HG03139 (cell line): ENCODE data around the gene OTC.

ENCODE experiments used
- ATAC-seq: cut with Tn5 transposase; IDR thresholded peaks from one replicate; pipeline ENCODE4 v1.9.1; 2021; ENCODE audit not compliant: unreplicated experiment

Gene OTC

GRCh38 chrX:38356401-38356800, 4.0 kb downstream of the OTC start:
- no peak for ATAC-seq

- no peak for ATAC-seq
Observed at GRCh38 chrX:38357747-38358673, 5.6 kb downstream of the OTC start.

GRCh38 chrX:38363046-38363445, 10.6 kb downstream of the OTC start:
- no peak for ATAC-seq

- no peak for ATAC-seq
Observed at GRCh38 chrX:38365954-38366353, 13.6 kb downstream of the OTC start.

- ATAC-seq, result no peak
Observed at GRCh38 chrX:38368774-38369173, 16.4 kb downstream of the OTC start.

- ATAC-seq, result no peak
Observed at GRCh38 chrX:38371641-38372040, 19.2 kb downstream of the OTC start.

- ATAC-seq, result no peak
Observed at GRCh38 chrX:38374431-38374830, 22.0 kb downstream of the OTC start.

- ATAC-seq, result no peak
Observed at GRCh38 chrX:38375891-38376290, 23.5 kb downstream of the OTC start.

- no peak for ATAC-seq
Observed at GRCh38 chrX:38376747-38377146, 24.3 kb downstream of the OTC start.

- no peak for ATAC-seq
Observed at GRCh38 chrX:38379088-38379487, 26.7 kb downstream of the OTC start.

GRCh38 chrX:38382663-38383062, 30.3 kb downstream of the OTC start:
- ATAC-seq, result no peak

GRCh38 chrX:38400389-38400910, 48.0 kb downstream of the OTC start:
- ATAC-seq, result no peak

GRCh38 chrX:38402118-38402517, 49.7 kb downstream of the OTC start:
- ATAC-seq, result no peak

GRCh38 chrX:38403834-38404233, 51.4 kb downstream of the OTC start:
- no peak for ATAC-seq

- ATAC-seq, result no peak
Observed at GRCh38 chrX:38407126-38407525, 54.7 kb downstream of the OTC start.

- ATAC-seq, result no peak
Observed at GRCh38 chrX:38409289-38409688, 56.9 kb downstream of the OTC start.

GRCh38 chrX:38426785-38427184, 74.4 kb downstream of the OTC start:
- no peak for ATAC-seq

GRCh38 chrX:38431525-38431924, 79.1 kb downstream of the OTC start:
- no peak for ATAC-seq

GRCh38 chrX:38435130-38435529, 82.7 kb downstream of the OTC start:
- no peak for ATAC-seq

GRCh38 chrX:38437093-38437492, 84.7 kb downstream of the OTC start:
- no peak for ATAC-seq

GRCh38 chrX:38438321-38438720, 85.9 kb downstream of the OTC start:
- ATAC-seq, result no peak

GRCh38 chrX:38452603-38453002, 100.2 kb downstream of the OTC start:
- no peak for ATAC-seq

- no peak for ATAC-seq
Observed at GRCh38 chrX:38458071-38458470, 105.7 kb downstream of the OTC start.
